Fibroblast of lung (primary cell): ENCODE measurements around the gene SNX12.

Source experiments
- CTCF ChIP-seq, 2 donors: IDR thresholded peaks in 1 of 2; conservative IDR thresholded peaks in 1 of 2; 1 replicate in 1 of 2; 2 replicates in 1 of 2; pipeline ENCODE4 v1.5.1; 2011 to 2012; ENCODE audit warnings: low read length in 2 of 2, control low read depth in 1 of 2, inconsistent platforms in 1 of 2, low read depth in 1 of 2, mild to moderate bottlenecking in 1 of 2
- EZH2 ChIP-seq: IDR thresholded peaks from 2 replicates; pipeline ENCODE4 v1.5.1; 2012; ENCODE audit warnings: low read length, control low read depth, mild to moderate bottlenecking; ENCODE audit errors: missing control alignments

GRCh38 chrX:71096760-71097032 is 28.6 kb upstream of the SNX12 start:
- no peak for TF ChIP-seq EZH2
- TF ChIP-seq CTCF (conservative IDR thresholded peaks at IDR 0.05 in 1 of 2, IDR thresholded peaks at IDR 0.05 in 1 of 2; ENCODE audit: low read depth in 1 of 2, low read length in 2 of 2) = no peak
